ENCODE results near the gene CYP3A5. TPM values are rescaled to one million over a fixed set of nuclear protein-coding genes. Genes with fewer than 3 reads are reported as not detected.
A peak's percentile ranks its signal among the peaks of the same experiment; 100 is the strongest.
"Not testable (repeated sequence)": the region's sequence is repeated elsewhere in the genome, so short reads cannot be mapped to it uniquely, and the experiment has no call there.

CYP3A5 gene
- total RNA-seq, 1 donor from 2014 or later: 13.1 TPM

DNA sequence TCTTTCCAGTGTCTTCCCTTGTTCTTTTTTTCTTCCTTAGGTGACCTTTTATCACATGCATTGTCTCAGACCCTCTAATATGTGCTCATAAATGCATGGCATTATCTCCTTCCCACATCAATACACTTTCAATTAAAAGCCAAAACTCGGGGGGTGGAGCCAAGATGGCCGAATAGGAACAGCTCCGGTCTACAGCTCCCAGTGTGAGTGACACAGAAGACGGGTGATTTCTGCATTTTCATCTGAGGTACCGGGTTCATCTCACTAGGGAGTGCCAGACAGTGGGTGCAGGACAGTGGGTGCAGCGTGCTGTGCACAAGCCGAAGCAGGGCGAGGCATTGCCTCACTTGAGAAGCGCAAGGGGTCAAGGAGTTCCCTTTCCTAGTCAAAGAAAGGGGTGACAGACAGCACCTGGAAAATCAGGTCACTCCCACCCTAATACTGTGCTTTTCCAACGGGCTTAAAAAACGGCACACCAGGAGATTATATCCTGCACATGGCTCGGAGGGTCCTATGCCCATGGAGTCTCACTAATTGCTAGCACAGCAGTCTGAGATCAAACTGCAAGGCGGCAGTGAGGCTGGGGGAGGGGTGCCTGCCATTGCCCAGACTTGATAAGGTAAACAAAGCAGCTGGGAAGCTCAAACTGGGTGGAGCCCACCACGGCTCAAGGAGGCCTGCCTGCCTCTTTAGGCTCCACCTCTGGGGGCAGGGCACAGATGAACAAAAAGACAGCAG, 6.2 kb upstream of the CYP3A5 start:
- DNase-seq (ENCODE audit: low read depth): not testable (repeated sequence)

DNA sequence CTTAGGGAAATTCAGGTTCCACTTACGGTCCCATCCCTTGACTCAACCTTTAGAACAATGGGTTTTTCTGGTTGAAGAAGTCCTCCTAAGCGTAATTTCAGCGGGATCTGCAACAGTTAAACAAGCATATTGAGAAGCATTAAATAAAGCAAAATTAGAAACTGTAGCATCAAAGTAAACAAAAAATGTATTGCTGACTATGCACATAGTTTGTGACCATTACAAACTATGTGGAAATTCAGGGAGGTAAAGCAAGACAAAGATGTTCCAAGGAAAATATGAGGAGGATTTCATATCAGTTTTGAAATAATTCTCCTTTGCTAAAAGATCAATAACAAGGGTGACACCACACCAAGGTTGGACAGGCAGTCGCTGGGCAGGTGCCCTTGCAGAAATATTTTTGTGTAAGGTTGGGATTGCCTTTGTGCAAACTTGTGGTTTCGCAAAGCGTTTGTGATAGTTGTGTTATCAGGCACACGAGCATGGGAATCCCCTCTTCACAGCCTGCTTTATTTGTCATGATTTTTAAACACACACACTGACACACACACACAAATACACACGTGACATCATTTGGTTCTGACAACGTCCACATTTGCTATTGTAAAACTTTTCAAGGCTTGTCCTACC, 5.4 kb upstream of the CYP3A5 start:
- DNase-seq (ENCODE audit: low read depth): no peak

GRCh38 chr7:99679032-99679399, 780 bp downstream of the CYP3A5 start:
- DNase-seq (ENCODE audit: low read depth): peak; percentile 93

DNA sequence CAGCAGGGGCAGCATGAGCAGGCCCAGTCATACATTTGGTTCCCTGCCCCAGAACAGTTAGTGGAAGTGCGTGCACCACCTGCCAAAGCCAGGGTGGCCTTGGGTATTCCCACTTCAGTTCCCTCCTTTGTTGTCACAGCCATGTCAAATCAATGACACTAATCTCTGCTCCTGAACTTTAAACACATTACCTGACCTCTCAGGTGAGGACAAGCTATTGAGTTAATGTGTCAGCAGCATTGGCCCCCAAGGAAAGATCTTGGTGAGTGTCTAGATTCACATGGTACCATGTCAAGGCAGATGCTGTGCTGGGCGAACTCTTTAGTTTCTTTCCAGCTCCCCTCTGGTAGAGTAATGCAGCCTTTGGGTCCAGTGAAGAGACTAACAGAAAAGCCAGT, 2.1 kb downstream of the CYP3A5 start:
- no peak for DNase-seq (ENCODE audit: low read depth)

DNA sequence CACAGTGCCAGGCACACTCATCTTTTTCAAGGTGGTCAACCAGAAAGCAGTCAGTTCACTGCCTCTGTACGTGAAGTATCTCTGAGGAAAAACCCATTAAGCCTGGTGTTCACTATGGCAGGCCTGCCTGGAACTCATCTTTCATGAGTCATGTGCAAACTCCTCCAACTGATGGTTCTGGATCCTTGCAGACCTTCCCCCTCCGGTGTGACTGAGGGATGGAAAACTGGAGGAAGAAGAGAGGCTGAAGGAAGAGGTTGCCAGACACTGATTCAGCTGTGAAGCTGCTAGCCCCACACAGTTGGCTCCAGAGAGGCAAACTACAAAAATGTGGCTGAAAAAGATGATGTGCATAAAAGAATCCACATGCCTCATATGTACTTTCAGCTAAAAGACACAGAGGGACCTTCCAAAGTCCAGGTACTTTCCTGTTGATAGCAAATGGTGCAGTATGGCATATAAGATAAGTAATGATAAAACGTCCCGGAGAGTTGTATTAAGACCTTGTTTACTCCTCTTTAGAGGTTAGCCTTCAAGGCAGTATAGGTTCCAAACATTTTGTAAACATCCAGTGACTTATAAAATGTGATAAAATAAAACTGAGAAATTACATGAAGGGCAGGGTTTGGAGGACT, 2.7 kb downstream of the CYP3A5 start:
- peak; percentile 6 for DNase-seq (ENCODE audit: low read depth)

DNA sequence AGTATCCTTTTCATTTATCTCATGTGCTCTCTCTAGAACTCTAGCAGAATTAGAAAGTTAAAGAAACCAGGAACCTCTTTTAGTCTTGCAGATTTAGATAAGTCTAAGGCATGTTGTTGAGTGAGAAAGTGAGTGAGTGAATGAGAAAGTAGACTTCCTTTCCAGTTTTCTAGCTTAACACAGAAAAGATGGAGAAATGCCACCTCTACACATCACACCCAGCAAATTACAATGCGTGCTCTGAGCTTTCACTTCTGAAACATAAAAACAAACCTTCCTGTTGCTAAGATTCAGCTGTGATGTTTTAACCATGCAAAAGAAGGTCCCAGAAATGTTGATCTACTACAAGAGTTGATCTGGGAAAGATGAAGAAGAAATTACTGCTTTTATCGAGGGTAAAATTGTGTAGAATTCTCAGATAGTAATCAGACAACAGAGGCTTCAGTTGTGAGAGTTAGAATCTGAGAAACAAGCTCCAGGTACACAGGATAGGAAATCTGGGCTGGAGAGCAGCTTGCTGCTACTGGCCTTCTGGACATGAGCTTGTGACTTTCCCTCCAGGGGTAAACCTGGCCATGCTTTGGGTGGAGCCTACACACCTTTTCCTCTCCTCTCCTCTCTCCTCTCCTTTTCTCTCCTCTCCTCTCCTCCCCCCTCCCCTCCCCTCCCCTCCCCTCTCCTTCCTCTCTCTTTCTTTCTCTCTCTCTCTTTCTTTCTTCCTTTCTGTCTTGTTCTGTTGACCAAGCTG, 4.6 kb downstream of the CYP3A5 start:
- DNase-seq (ENCODE audit: low read depth): no peak

- DNase-seq (ENCODE audit: low read depth): no peak
Observed at GRCh38 chr7:99672573-99672972, 7.2 kb downstream of the CYP3A5 start.

- DNase-seq (ENCODE audit: low read depth): no peak
Observed at GRCh38 chr7:99669782-99670181, 10.0 kb downstream of the CYP3A5 start.

DNA sequence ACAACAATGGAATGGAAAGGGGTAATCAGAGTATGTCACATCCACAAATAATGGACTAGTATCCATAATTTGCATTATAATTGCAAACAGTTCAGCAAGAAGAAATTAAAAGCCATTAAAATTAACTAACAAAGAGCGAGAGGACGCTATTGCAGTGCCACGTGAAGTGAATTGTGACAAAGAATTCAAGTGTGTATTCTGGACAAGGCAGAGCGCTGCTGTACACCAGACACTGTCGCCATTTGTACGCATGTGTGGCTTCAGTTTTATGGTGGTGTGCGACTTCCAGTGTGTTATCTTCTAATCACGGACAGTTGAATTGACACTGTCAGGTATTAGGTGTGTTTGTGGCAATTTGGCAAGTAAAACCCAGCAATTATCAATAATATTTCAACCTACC, 11.3 kb downstream of the CYP3A5 start:
- no peak for DNase-seq (ENCODE audit: low read depth)

- no peak for DNase-seq (ENCODE audit: low read depth)
Observed at GRCh38 chr7:99667179-99667578, 12.6 kb downstream of the CYP3A5 start.

- DNase-seq (ENCODE audit: low read depth): no peak
Observed at GRCh38 chr7:99666013-99666395, 13.8 kb downstream of the CYP3A5 start.

- DNase-seq (ENCODE audit: low read depth): no peak
Observed at GRCh38 chr7:99665312-99666012, 14.3 kb downstream of the CYP3A5 start.

- DNase-seq (ENCODE audit: low read depth): not testable (repeated sequence)
Observed at GRCh38 chr7:99657879-99658278, 21.9 kb downstream of the CYP3A5 start.

DNA sequence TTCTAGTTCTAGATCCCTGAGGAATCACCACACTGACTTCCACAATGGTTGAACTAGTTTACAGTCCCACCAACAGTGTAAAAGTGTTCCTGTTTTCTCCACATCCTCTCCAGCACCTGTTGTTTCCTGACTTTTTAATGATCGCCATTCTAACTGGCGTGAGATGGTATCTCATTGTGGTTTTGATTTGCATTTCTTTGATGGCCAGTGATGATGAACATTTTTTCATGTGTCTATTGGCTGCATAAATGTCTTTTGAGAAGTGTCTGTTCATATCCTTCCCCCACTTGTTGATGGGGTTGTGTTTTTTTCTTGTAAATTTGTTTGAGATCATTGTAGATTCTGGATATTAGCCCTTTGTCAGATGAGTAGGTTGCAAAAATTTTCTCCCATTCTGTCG, 25.2 kb downstream of the CYP3A5 start:
- not testable (repeated sequence) for DNase-seq (ENCODE audit: low read depth)

- DNase-seq (ENCODE audit: low read depth): no peak
Observed at GRCh38 chr7:99653754-99654153, 26.0 kb downstream of the CYP3A5 start.

GRCh38 chr7:99653269-99653668, 26.5 kb downstream of the CYP3A5 start:
- not testable (repeated sequence) for DNase-seq (ENCODE audit: low read depth)

GRCh38 chr7:99652671-99653070, 27.1 kb downstream of the CYP3A5 start:
- DNase-seq (ENCODE audit: low read depth): no peak

DNA sequence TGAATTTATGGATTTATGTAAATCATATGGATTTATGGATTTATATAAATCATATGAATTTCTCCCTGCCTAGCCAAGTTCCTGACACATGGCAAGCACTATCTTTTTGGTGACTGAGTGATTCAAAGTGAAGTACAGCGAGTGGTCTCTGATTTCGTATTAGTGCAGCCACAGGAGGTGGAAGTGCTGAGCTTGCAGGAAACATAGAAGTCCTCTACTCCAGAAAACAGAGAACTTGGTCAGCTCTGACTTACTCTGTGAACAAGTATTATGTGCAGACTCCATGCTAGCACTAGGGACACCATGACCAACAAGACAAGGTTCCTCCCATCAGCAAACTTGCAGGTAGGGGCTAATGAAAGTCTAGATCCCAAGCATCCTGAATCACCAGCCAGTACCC, 28.5 kb downstream of the CYP3A5 start:
- no peak for DNase-seq (ENCODE audit: low read depth)

DNA sequence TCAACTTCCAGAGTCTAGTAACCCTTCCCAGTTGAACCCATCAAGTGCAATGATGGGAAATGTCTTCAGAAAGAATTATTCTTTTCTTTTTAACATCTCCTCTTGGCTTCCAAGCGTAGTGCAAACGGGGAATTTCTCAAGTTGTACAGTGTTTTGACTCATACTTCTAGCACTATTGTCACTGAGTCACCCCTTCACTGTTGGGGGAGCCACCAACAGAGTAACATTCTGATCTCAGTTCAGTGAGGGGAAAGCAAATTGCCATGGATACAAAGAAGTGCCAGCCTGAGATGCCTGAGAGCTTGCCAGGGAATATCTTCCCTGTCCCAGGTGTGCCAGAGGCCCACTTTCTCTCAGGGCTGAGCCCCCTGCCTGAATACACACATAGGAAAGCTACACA, 31.0 kb downstream of the CYP3A5 start:
- DNase-seq (ENCODE audit: low read depth): no peak

DNA sequence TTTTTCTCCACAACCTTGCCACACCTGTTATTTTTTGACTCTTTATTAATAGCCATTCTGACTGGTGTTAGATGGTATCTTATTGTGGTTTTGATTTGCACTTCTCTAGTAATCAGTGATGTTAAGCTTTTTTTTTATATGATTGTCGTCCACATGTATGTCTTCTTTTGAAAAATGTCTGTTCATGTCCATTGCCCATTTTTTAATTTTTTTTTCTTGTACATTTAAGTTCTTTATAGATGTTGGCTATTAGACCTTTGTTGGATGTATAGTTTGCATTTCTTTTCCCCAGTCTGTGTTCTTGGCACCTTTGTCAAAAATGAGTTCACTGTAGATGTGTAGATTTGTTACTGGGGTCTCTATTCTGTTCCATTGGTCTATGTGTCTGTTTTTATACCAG, 34.2 kb downstream of the CYP3A5 start:
- no peak for DNase-seq (ENCODE audit: low read depth)

DNA sequence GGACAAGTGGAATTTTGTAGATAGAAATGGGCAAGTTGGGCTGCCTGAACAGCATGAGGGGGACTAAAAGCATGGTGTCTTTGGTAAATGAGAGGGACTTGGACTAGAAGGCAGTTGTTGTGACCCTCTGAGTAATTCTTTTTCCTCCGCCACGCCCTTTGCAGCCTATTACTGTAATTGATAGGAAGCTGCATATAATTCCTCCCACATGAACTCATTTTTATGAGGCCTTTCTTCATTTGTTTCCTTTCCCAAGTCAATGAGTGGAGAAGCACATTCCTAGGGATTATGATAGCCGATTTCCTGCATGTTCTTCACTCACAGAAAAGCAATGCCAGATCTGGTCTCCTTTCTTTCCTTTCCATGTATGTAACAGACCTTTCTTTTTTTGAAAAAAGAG, 35.4 kb downstream of the CYP3A5 start:
- DNase-seq (ENCODE audit: low read depth): no peak

DNA sequence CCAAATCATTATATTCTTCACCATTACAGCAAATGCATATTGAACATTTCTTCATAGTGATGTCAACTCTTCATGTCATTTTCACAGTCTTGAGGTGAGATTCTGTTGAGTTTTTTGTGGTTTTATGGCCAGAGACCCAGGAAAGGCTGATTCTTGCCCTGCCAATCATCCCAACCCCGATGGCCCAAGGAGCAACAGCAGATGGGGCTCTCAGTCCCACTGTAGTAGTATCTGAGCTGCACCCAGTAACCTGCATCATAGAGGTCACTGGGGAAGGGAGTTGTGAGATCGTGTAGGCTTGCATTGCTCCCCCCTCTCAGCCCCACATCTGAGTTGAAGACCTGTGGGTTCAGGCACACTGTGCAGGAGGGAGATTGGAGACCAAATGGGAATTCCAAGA, 36.3 kb downstream of the CYP3A5 start:
- DNase-seq (ENCODE audit: low read depth): no peak

Measured in renal cortical epithelial cell (primary cell).